ENCODE measurements around the gene ASH1L. TPM values are rescaled to one million over a fixed set of nuclear protein-coding genes. Genes with fewer than 3 reads are reported as not detected.

The ASH1L gene
- total RNA-seq, 1 experiment from 2014 or later: 29.3 TPM

GRCh38 chr1:155396874-155397476, 165.6 kb downstream of the ASH1L start:
- TF ChIP-seq STAT6 (CRISPR knock-in tag; conservative IDR thresholded peaks at IDR 0.05; ENCODE audit: low read depth): no peak
- TF ChIP-seq NR2C2 (CRISPR knock-in tag; IDR thresholded peaks at IDR 0.05): no peak
- TF ChIP-seq CREB1 (CRISPR knock-in tag; IDR thresholded peaks at IDR 0.05): no peak
- TF ChIP-seq FOXP1 (CRISPR knock-in tag; IDR thresholded peaks at IDR 0.05; ENCODE audit: borderline replicate concordance): no peak
- no peak for TF ChIP-seq FOXJ3 (CRISPR knock-in tag; IDR thresholded peaks at IDR 0.05; ENCODE audit: borderline replicate concordance)
- no peak for TF ChIP-seq EMX1 (CRISPR knock-in tag; IDR thresholded peaks at IDR 0.05)
- TF ChIP-seq SOX15 (CRISPR knock-in tag; IDR thresholded peaks at IDR 0.05): no peak
- TF ChIP-seq, protein P1, sequence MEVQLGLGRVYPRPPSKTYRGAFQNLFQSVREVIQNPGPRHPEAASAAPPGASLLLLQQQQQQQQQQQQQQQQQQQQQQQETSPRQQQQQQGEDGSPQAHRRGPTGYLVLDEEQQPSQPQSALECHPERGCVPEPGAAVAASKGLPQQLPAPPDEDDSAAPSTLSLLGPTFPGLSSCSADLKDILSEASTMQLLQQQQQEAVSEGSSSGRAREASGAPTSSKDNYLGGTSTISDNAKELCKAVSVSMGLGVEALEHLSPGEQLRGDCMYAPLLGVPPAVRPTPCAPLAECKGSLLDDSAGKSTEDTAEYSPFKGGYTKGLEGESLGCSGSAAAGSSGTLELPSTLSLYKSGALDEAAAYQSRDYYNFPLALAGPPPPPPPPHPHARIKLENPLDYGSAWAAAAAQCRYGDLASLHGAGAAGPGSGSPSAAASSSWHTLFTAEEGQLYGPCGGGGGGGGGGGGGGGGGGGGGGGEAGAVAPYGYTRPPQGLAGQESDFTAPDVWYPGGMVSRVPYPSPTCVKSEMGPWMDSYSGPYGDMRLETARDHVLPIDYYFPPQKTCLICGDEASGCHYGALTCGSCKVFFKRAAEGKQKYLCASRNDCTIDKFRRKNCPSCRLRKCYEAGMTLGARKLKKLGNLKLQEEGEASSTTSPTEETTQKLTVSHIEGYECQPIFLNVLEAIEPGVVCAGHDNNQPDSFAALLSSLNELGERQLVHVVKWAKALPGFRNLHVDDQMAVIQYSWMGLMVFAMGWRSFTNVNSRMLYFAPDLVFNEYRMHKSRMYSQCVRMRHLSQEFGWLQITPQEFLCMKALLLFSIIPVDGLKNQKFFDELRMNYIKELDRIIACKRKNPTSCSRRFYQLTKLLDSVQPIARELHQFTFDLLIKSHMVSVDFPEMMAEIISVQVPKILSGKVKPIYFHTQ (CRISPR knock-in tag; IDR thresholded peaks at IDR 0.05): no peak
- no peak for TF ChIP-seq TEAD1 (CRISPR knock-in tag; IDR thresholded peaks at IDR 0.05)
- TF ChIP-seq, protein P2, sequence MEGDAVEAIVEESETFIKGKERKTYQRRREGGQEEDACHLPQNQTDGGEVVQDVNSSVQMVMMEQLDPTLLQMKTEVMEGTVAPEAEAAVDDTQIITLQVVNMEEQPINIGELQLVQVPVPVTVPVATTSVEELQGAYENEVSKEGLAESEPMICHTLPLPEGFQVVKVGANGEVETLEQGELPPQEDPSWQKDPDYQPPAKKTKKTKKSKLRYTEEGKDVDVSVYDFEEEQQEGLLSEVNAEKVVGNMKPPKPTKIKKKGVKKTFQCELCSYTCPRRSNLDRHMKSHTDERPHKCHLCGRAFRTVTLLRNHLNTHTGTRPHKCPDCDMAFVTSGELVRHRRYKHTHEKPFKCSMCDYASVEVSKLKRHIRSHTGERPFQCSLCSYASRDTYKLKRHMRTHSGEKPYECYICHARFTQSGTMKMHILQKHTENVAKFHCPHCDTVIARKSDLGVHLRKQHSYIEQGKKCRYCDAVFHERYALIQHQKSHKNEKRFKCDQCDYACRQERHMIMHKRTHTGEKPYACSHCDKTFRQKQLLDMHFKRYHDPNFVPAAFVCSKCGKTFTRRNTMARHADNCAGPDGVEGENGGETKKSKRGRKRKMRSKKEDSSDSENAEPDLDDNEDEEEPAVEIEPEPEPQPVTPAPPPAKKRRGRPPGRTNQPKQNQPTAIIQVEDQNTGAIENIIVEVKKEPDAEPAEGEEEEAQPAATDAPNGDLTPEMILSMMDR (IDR thresholded peaks at IDR 0.05): no peak
- CTCF ChIA-PET: interaction anchor here (0.5 kb wide), 1 partner anchor 30 kb away, joined by 3 read pairs; no protein-coding TSS in a partner anchor
- H3K36me3 Mint-ChIP-seq: peaks cover 21% of the 10 kb centered on the region
- H3K9me3 Mint-ChIP-seq: no peaks in the 10 kb centered on the region
- H3K27ac Mint-ChIP-seq: no peak overlapping the region
- no peak overlapping the region for H3K4me3 Mint-ChIP-seq
- no peaks in the 10 kb centered on the region for H3K4me1 Mint-ChIP-seq
- DNase-seq (ENCODE audit: low spot score) (no peak), ATAC-seq (no peak)
- H3K27me3 Mint-ChIP-seq (ENCODE audit: low read depth): no peaks in the 10 kb centered on the region
- POLR2A ChIA-PET: no interaction called here

DNA sequence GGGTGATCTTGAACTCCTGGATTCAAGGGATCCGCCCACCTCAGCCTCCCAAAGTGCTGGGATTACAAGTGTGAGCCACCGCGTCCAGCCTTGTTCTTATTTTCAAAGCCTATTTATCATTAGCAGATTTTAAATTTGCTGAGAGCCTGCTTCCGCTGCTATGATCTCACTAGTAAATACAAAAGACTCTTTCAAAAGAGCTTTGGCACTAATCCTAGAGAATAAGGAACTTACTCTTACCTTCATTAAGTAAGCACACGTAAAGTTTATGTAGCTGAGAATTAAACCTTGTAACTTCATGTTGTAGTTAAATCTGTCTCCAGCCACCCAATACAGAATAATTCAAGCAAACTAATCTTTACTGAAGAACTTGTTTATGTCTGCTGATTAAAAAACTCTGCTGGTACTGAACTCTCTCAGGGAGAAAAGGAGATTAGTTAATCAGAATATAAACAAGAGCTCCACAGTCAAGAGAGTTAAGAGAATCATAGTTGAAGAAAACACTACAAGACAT, 169.6 kb downstream of the ASH1L start:
- CTCF ChIA-PET: no interaction called here
- no peak for TF ChIP-seq NR1H2 (CRISPR knock-in tag; IDR thresholded peaks at IDR 0.05)
- TF ChIP-seq NFATC4 (CRISPR knock-in tag; IDR thresholded peaks at IDR 0.05): no peak
- TF ChIP-seq ATF1 (CRISPR knock-in tag; IDR thresholded peaks at IDR 0.05): no peak
- TF ChIP-seq, protein P3, sequence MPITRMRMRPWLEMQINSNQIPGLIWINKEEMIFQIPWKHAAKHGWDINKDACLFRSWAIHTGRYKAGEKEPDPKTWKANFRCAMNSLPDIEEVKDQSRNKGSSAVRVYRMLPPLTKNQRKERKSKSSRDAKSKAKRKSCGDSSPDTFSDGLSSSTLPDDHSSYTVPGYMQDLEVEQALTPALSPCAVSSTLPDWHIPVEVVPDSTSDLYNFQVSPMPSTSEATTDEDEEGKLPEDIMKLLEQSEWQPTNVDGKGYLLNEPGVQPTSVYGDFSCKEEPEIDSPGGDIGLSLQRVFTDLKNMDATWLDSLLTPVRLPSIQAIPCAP (CRISPR knock-in tag; IDR thresholded peaks at IDR 0.05): no peak
- no peak for TF ChIP-seq E2F1 (CRISPR knock-in tag; IDR thresholded peaks at IDR 0.05)
- no peak for TF ChIP-seq GTF2I (CRISPR knock-in tag; conservative IDR thresholded peaks at IDR 0.05)
- no peak for TF ChIP-seq ZNF425 (CRISPR knock-in tag; conservative IDR thresholded peaks at IDR 0.05)
- TF ChIP-seq ZNF423 (CRISPR knock-in tag; IDR thresholded peaks at IDR 0.05): no peak
- TF ChIP-seq, protein P4, sequence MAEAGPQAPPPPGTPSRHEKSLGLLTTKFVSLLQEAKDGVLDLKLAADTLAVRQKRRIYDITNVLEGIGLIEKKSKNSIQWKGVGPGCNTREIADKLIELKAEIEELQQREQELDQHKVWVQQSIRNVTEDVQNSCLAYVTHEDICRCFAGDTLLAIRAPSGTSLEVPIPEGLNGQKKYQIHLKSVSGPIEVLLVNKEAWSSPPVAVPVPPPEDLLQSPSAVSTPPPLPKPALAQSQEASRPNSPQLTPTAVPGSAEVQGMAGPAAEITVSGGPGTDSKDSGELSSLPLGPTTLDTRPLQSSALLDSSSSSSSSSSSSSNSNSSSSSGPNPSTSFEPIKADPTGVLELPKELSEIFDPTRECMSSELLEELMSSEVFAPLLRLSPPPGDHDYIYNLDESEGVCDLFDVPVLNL (CRISPR knock-in tag; IDR thresholded peaks at IDR 0.05; ENCODE audit: borderline replicate concordance, low read depth): no peak
- no peak for TF ChIP-seq TCF7 (CRISPR knock-in tag; IDR thresholded peaks at IDR 0.05; ENCODE audit: low read depth)
- no peak for TF ChIP-seq NR2C2 (CRISPR knock-in tag; IDR thresholded peaks at IDR 0.05)
- TF ChIP-seq SP1 (CRISPR knock-in tag; conservative IDR thresholded peaks at IDR 0.05): no peak
- no peak for TF ChIP-seq CDX4 (CRISPR knock-in tag; IDR thresholded peaks at IDR 0.05; ENCODE audit: borderline replicate concordance)

More for the DNA sequence above, 169.6 kb downstream of the ASH1L start:
- H3K4me3 Mint-ChIP-seq: no peak overlapping the region
- H3K36me3 Mint-ChIP-seq: peaks cover 42% of the 10 kb centered on the region
- POLR2A ChIA-PET: no interaction called here
- DNase-seq (ENCODE audit: low spot score) (no peak), ATAC-seq (no peak)
- no peaks in the 10 kb centered on the region for H3K4me1 Mint-ChIP-seq
- no peak overlapping the region for H3K27ac Mint-ChIP-seq
- no peaks in the 10 kb centered on the region for H3K27me3 Mint-ChIP-seq (ENCODE audit: low read depth)
- peaks cover under 1% of the 10 kb centered on the region for H3K9me3 Mint-ChIP-seq

All from WTC11 (cell line).